ENCODE data around the gene PACRG.

Gene PACRG

GRCh38 chr6:163200694-163201093 lies 472.9 kb downstream of the PACRG start:
- DNase-seq (ENCODE audit: low spot score): no peak

- DNase-seq (ENCODE audit: low spot score): no peak
These were observed 474.1 kb downstream of the PACRG start for GRCh38 chr6:163201855-163202254.

GRCh38 chr6:163206196-163206595 lies 478.4 kb downstream of the PACRG start:
- DNase-seq (ENCODE audit: low spot score): no peak

GRCh38 chr6:163207431-163208383 lies 479.9 kb downstream of the PACRG start:
- peak; percentile 44 for DNase-seq (ENCODE audit: low spot score)

- peak; percentile 31 for DNase-seq (ENCODE audit: low spot score)
These were observed 481.2 kb downstream of the PACRG start for GRCh38 chr6:163209005-163209404.

- no peak for DNase-seq (ENCODE audit: low spot score)
These were observed 484.3 kb downstream of the PACRG start for GRCh38 chr6:163212123-163212522.

- no peak for DNase-seq (ENCODE audit: low spot score)
These were observed 486.5 kb downstream of the PACRG start for GRCh38 chr6:163214259-163214658.

- DNase-seq (ENCODE audit: low spot score): no peak
These were observed 490.7 kb downstream of the PACRG start for GRCh38 chr6:163218361-163218894.

- no peak for DNase-seq (ENCODE audit: low spot score)
These were observed 498.5 kb downstream of the PACRG start for GRCh38 chr6:163226181-163226835.

- no peak for DNase-seq (ENCODE audit: low spot score)
These were observed 499.2 kb downstream of the PACRG start for GRCh38 chr6:163226836-163227485.

GRCh38 chr6:163228041-163228440 lies 500.3 kb downstream of the PACRG start:
- no peak for DNase-seq (ENCODE audit: low spot score)

- DNase-seq (ENCODE audit: low spot score): no peak
These were observed 501.3 kb downstream of the PACRG start for GRCh38 chr6:163229050-163229449.

- DNase-seq (ENCODE audit: low spot score): no peak
These were observed 503.1 kb downstream of the PACRG start for GRCh38 chr6:163230901-163231300.

GRCh38 chr6:163231356-163232014 lies 503.7 kb downstream of the PACRG start:
- DNase-seq (ENCODE audit: low spot score): no peak

- no peak for DNase-seq (ENCODE audit: low spot score)
These were observed 504.3 kb downstream of the PACRG start for GRCh38 chr6:163232015-163232523.

- DNase-seq (ENCODE audit: low spot score): no peak
These were observed 504.9 kb downstream of the PACRG start for GRCh38 chr6:163232649-163233048.

- DNase-seq (ENCODE audit: low spot score): no peak
These were observed 509.3 kb downstream of the PACRG start for GRCh38 chr6:163237110-163237509.

- DNase-seq (ENCODE audit: low spot score): no peak
These were observed 512.0 kb downstream of the PACRG start for GRCh38 chr6:163239572-163240340.

- no peak for DNase-seq (ENCODE audit: low spot score)
These were observed 512.8 kb downstream of the PACRG start for GRCh38 chr6:163240556-163240955.

- DNase-seq (ENCODE audit: low spot score): no peak
These were observed 513.9 kb downstream of the PACRG start for GRCh38 chr6:163241683-163242082.

GRCh38 chr6:163243083-163243482 lies 515.3 kb downstream of the PACRG start:
- peak; percentile 96 for DNase-seq (ENCODE audit: low spot score)
